NCI-H446 (cell line): ENCODE measurements around the gene PRPF40B.
A peak's percentile ranks its signal among the peaks of the same experiment; 100 is the strongest.
"Not testable (repeated sequence)": the region's sequence is repeated elsewhere in the genome, so short reads cannot be mapped to it uniquely, and the experiment has no call there.

ENCODE experiments used
- DNase-seq, 2 experiments: peaks; one replicate each; lab custom pipeline; 2025; lab: John Stamatoyannopoulos, UW

PRPF40B gene

DNA sequence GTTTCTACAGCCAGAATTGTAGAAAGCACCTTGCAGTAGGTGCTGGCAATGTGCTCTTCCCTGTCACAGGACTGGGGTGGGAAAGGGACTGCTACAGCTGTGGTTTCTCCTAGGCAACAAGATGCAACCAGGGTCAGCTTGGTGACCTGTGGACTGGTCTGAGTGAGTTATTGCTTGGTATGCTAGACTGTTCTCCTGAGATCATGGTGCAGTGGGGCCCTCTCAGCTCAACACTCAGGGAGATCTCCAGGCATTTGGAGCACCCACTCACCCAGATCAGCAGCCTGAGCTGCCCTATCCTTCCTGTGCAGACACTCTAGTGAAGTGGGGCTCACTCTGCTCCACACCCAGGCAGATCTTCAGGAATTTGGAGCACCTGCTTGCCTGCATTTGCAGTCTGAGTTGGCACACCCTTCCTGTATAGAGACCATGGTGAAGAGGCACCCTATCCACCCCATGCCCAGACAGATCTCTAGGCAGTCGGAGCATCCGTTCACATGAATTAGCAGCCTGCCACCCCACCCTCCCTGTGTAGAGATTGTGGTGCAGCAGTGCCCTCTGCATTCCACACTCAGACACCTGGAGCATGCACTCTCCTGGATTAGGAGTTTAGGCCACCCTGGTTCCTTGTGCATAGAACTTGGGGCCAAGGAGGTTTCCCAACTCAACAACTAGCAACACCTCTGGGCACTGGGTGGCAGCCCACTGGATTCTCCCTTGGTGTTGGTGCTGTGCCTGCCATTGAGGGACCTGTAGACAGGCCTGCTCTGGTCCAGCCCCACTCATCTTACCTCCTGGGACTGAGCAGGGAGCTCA, 14.1 kb upstream of the PRPF40B start:
- DNase-seq, result no peak

DNA sequence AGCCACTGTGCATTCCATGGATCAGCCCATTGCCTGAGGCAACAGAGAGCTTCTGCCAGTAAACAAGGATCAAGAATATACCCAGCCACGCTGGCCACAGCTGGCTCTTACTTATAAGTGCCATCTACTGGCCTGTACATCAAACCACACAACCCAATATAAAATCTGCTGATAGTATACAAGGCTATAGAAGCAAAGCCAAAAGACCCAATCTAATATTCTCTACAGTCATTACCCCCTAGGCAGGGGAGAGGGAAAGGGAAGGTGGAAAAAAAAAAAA, 13.5 kb upstream of the PRPF40B start:
- DNase-seq, result no peak

DNA sequence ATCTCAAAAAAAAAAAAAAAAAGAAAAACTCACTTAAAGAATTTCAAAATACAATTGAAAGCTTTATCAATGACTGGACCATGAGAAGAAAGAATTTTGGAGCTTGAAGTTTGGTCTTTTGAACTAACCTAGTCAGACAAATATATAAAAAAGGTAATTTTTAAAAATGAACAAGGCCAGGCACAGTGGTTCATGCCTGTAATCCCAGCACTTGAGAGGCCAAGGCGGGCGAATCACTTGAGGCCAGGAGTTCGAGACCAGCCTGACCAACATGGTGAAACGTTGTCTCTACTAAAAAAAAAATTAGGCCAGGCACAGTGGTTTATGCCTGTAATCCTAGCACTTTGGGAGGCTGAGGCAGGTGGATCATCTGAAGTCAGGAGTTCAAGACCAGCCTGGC, 12.6 kb upstream of the PRPF40B start:
- not testable (repeated sequence) for DNase-seq

DNA sequence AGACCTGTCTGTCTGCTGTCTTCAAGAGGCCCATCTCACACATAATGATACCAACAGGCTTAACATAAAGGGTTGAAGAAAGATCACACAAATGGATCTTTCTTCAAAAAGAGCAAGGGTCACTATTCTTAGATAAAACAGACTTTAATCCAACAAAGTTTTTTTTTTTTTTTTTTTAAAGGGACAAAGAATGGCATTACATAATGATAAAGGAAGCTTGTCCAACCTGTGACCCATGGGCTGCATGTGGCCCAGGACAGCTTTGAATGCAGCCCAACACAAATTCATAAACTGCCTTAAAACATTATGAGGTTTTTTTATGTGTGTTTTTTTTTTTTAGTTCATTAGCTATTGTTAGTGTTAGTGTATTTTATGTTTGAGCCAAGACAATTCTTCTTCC, 11.2 kb upstream of the PRPF40B start:
- no peak for DNase-seq

DNA sequence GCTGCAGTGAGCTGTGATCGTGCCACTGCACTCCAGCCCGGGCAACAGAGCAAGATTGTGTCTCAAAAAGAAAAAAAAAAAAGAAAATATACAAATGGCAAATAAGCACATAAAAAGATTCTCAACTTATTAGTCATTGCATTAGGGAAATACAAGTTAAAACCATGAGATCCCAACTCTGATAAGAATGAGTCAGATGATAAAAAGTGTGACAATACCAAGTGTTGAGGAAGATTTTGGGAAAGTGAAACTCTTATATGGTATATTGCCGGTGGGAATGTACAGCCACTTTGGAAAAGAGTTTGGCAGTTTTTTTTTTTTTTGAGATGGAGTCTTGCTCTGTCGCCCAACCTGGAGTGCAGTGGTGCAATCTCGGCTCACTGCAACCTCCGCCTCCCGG, 7.6 kb upstream of the PRPF40B start:
- DNase-seq, result no peak

DNA sequence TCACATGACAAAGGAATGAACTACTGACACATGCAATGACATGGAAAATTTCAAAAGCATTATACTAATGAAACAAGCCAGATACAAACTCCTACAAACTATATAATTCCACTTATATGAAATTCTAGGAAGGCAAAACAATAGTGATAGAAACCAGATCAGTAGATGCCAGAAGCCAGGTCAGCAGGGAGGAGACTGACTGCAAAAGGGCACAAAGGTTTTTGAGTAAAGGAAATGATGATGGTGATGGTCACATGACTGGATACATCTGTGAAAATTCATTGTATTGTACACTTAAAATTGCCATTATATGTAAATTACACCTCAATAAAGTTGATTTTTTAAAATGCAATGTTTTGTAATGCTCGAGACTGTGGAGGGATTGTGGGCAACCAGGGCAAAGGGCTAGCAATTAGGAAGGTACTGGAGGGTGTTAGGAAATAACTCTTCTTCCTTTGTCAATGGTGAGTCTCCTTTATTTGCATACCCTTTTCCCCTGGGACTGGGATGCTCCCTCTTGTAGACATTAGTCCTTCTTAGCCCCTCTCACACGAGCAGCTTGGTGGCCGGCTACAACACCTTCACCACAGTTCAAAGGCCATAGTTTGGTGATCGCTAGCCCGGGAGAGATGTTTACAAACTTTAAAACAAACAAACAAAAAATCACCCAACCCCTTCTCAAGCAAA, 6.7 kb upstream of the PRPF40B start:
- DNase-seq, result no peak

DNA sequence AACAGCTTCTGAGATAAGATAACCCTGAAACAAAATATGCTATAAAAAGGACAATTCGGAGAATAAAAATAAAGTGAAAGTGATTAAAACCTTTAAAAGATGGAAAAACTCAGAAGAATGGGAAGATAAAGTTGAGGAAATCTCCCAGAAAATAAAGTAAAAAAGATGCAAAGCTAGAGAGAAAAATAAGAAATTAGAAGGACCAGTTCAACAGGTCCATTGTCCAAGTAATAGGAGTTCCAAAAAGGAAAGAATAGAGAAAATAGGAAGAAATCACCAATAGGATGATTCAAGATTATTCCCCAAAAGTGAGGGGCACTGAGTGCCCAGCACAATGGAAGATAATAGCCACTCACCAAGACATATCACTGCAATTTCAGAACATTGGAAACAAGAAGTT, 4.8 kb upstream of the PRPF40B start:
- no peak for DNase-seq

DNA sequence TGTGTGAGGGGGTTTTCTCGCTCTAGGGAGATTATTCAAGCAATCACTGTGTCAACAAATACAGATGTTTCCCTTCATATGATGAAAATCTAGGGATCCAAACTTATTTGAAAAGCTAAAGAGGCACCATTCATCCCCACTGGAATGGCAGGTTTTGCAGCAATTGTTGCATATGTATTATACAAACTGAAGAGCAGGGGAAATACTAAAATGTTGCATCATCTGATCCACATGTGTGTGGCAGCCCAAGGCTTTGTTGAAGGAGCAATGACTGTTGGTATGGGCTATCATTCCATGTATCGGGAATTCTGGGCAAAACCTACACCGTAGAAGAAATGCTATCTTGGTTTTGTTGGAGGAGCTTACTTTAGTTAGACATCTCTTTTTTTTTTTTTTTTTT, 4.1 kb upstream of the PRPF40B start:
- DNase-seq, result no peak

DNA sequence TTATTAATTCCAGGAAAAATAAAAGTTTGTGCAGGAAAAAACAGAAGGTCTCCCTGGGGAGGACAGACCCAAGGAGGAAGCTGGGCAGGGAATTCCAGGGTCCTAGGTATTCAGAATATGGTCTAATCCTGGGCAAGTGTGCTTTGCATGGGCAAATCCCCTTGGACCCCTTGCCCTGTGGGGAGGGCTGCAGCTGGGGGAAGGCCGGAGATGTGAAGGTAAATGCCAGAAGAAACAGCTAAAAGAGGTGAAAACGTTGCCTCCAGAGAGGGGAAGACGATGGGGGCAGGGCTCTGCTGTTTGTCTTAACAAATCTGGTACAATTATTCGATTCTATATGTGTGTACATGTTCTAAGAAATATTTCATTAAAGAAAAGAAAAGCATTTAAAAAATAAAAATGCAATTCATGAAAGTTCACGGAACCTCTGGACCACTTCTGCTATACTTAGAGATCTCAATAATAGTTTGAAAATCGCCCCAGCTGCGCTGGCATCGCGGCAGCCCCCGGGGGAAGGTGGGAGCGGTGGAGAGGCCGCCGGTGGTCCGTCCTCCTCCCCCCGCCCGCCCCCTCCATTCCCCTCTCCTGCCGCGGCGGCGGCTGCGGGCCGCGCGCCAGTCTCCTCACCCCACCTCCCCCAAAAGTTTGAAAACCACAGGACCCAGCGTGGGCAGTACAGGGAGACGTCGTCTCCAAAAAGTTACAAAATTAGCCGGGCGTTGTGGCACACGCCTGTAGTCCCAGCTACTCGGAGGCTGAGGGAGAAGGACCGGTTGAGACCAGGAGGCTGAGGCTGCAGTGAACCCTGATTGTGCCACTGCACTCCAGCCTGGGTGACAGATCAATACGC, 1.5 kb upstream of the PRPF40B start:
- DNase-seq, result no peak

DNA sequence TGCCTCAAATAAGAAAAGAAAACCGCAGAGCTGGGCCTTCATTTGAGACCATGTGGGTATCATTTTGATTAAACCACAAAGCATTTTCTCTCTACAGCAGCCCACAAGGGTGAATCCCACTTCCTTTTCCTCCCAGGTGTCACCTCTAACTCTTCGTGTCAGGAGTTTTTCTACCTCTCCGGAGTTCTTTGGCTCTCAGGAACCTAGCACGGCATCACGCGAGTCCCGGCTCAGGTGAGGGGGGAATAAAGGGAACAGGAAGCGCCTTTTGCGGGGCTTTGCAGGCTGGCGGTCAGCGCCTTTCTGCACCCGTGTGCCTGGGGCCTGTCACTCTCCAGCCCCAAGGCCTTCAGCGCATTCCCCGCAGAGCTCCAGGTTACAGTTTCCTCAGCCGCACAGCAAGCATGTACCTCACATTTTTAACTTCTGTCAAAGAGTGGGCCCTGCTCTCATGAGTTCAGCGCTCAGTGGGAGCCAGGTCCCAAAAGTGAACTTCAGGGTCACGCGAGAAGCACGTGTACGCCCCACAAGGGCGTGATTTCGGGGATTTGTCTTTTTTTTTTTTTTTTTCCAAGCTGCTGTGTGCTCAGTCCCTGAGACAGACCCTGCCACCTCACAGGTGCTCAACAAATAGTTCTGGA, 740 bp upstream of the PRPF40B start:
- DNase-seq, result peak in 1 of 2 experiments; percentile 54

DNA sequence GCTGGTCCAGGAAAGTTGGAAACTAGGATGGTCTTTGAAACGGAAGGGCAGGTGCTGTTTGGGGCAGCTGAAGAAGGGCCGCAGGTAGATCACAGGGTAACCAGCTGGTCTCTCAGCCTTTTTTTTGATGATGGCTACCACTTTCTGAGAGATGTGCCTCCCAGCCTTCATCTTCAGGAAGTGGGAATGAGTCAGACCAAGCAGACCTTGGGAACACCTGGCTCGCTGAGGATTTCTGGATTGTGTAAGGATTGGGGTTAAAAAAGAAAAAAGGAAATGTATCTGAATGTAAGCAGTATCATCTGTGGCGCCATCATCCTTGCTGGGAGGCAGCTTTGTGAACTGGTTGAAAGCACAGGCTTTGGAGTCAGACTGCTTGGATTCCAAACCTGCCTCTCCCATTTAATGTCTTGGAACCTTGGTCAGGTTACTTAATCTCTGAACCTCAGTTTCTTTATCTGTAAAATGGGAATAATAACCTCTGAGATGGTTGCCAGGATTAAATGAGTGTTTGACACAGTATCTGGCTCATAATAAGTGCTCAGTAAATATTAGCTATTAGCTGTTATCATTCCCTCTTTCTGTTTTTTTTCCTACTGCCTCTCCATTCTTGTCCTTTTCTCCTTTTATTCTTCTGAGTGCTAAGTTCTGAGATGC, 1.7 kb downstream of the PRPF40B start:
- DNase-seq, result no peak

DNA sequence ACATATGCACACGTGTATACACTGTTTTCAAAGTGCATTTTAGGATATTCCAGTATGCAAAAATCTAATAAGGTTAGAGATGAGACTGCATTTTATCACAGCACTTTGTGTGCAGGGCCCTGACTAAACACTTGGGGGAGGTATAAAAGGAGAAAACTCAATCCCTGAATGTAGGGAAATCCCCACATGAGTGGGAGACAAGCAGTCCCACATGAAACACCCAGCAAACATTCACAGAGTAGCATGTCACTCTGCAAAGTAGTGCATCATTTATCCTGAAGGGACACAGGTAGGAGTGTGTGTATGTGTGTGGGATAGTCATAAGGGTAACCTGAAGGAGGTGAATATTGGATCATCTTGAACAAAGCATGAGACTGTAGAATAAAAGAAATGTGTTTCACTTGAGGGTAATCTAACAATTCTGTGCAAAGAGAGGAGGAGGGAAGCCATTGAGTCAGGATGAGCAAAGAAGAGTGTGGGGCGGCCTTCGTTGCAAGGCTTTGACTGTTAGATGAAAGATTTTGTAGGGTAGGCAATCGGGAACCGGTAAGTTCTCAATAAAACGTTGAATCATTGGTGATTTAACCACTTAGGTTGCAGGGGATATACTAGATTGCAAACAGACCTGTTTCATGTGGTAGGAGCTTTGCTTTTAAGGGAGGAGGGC, 2.9 kb downstream of the PRPF40B start:
- no peak for DNase-seq

DNA sequence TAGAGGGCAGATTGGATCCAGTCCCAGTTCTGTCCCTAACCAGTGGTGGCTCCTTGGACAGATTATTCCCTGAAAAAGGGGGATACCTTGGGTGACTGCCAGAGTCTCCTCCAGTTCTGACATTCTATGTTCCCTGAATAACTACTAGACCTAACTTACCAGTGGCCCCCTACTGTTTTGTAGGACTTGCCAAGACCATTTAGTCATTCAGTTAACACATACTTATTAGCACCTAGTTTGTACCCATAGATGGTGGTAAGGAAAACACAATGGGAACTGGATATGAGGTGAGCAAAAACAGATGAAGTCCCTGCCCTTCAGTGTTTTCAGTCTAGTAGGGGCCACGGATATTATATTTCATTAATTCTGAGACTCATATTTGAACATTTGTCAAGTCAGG, 3.5 kb downstream of the PRPF40B start:
- no peak for DNase-seq

DNA sequence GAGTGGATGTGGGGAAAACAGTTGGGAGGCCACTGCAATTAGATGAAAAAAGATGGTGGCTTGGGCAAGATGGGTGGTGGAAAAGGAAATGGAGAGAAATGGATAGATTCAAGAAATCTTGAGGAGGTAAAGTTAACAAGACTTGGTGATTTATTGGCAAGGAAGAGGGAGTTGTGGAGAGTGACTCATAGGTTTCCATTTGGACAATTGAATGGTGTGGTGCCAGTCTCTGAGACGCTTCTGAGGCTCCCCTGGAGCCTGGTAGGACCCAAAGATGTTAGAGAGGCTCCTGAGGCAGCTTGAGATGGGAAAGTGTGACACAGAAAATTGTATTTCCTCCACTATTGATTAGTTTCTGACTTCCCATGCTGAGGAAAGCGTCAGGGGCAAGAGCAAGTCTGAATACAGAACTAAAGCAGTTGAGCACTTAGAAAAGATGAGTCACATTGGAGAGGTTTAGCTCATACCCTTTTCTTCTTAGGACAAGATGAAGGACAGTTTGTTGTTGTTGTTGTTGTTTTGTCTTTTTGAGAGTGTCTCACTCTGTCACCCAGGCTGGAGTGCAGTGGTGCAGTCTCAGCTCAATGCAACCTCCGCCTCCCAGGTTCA, 4.5 kb downstream of the PRPF40B start:
- DNase-seq, result no peak

DNA sequence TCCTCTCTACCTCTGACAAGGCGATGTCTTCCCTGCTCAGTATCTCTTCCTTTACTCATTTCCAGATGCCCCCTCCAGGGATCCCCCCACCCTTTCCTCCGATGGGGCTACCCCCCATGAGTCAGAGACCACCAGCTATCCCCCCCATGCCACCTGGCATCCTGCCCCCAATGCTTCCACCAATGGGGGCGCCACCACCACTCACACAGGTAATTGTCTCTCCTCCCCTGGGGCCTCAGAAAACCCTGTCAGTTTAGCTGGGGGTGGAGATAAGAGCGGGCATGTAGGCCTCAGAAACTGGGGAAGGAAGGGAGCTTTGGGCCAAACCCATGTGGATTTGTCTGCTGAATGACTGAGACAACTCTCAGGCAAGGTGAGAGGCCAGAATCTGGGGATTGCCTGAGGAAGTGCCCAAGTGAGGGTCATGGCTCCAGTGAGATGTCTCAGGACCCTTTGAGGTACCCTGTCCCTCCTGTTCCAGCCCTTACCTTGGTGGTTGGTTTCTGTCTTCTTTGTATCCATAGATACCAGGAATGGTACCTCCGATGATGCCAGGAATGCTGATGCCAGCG, 8.1 kb downstream of the PRPF40B start:
- no peak for DNase-seq

DNA sequence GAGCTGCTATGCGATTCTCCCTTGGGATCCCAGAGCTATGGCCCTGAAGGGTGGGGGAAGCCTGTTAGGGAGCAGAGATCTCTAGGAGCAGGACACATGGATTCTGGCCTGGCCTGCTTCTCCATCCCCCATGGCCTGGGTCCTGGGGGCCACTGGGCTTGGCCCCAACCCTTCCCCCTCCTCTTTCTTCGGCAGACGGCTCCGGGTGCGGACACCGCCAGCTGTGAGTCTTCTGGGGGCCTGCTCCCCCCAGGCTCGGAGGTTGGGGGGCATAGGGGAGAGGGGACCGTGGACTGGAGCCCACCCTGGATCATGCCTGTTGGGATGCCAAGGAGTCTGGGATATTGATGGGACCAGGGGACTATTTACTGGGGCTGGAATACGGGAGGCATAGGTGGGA, 9.0 kb downstream of the PRPF40B start:
- DNase-seq, result no peak

DNA sequence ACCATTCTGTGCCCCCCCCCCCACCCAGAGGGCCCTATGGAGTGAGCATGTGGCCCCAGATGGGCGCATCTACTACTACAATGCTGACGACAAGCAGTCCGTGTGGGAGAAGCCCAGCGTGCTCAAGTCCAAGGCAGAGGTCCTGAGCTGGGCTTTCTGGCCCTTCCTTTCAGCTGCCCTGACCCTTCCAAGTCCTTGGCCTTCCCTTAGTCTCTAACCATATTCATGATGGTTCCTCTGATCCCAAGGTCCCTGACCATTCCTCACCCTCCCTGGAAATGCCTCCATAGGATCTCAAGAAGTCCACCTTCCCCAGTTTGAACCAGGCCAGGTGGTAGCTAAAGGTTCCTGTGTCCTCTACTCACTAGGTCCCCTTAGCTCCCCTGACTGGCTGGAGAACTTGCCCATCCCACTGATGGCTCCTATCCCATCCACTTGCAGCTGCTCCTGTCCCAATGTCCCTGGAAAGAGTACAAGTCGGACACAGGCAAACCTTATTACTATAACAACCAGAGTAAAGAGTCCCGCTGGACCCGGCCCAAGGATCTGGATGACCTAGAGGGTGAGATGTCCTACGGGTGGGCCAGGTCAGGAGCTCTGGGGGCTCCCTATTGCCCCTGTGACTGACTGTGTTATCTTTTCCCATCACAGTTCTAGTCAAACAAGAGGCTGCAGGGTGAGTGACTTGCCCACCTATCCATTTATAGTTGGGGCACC, 9.8 kb downstream of the PRPF40B start:
- no peak for DNase-seq

DNA sequence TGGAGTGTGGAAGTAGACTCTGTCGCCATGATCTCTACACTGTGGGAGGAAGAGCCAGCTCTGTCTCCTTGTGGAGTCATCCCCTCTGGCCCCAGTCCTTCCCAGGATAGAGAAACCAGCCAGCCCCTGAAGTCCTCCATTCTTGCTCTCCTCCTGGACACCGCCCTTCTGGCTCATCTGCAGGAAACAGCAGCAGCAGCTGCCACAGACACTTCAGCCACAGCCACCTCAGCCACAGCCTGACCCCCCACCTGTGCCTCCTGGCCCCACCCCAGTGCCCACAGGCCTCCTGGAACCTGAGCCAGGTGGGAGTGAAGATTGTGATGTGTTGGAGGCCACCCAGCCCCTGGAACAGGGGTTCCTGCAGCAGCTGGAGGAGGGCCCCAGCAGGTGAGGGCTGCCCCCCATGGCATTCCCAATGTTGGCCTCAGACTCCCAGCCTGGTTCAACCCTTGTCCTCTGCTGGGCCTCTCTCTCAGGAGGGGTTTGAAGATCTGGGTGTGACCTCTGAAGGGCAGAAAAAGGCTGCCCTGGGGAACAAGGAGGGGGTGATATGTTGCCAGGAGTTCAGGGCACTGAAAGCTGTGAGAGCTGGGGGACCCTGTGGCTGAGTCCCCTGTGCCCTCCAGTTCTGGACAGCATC, 10.5 kb downstream of the PRPF40B start:
- DNase-seq, result no peak

DNA sequence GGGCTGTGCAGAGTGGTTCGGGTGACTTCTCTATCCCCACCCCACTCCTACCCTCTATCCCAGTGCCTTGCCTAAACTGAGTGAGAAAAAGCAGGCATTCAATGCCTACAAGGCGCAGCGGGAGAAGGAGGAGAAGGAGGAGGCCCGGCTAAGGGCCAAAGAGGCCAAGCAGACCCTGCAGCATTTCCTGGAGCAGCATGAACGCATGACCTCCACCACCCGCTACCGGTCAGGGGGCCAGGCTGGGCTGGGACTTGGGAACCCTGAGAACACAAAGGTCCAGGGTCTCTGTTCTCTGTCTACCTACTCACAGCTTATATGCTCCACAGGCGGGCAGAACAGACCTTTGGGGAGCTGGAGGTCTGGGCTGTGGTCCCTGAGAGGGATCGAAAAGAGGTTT, 11.7 kb downstream of the PRPF40B start:
- no peak for DNase-seq
